Suprapubic skin (tissue), 4 donors: ENCODE measurements around the gene CHST15. TPM values are rescaled to one million over a fixed set of nuclear protein-coding genes. Genes with fewer than 3 reads are reported as not detected.

Experiments used
- DNase-seq, 2 donors: peaks; one replicate each; pipeline ENCODE4 v3.0.0-alpha.2; 2019; ENCODE audit warnings: low spot score in 2 of 2
- H3K27ac ChIP-seq: fragments of 200-600 bp; sonication (generic); one replicate; pipeline ENCODE4 v1.5.1; 2019
- H3K27me3 ChIP-seq: fragments of 200-600 bp; sonication (generic); one replicate; pipeline ENCODE4 v1.5.1; 2019
- H3K36me3 ChIP-seq: fragments of 200-600 bp; sonication (generic); one replicate; pipeline ENCODE4 v1.5.1; 2019
- H3K4me1 ChIP-seq: fragments of 200-600 bp; sonication (generic); one replicate; pipeline ENCODE4 v1.5.1; 2019
- H3K4me3 ChIP-seq: fragments of 200-600 bp; sonication (generic); one replicate; pipeline ENCODE4 v1.5.1; 2019; ENCODE audit warnings: mild to moderate bottlenecking
- H3K9me3 ChIP-seq: fragments of 200-600 bp; sonication (generic); one replicate; pipeline ENCODE4 v1.5.1; 2019
- CTCF ChIP-seq, 2 donors: fragments of 200-600 bp in 1 of 2; fragments of 450-650 bp in 1 of 2; sonication (generic) in 1 of 2; IDR thresholded peaks; one replicate each; pipeline ENCODE4 v1.5.1; 2016 to 2019; ENCODE audit warnings: antibody characterized with exemption in 2 of 2, mild to moderate bottlenecking in 1 of 2, moderate library complexity in 1 of 2
- EP300 ChIP-seq: sonication (generic); formaldehyde crosslinking; IDR thresholded peaks from one replicate; pipeline ENCODE4 v1.6.1; 2017; ENCODE audit warnings: antibody characterized with exemption
- POLR2A ChIP-seq, 2 donors: fragments of 450-650 bp; IDR thresholded peaks; one replicate each; pipeline ENCODE4 v1.6.1; 2017; ENCODE audit warnings: antibody characterized with exemption in 2 of 2, mild to moderate bottlenecking in 2 of 2, moderate library complexity in 2 of 2
- POLR2AphosphoS5 ChIP-seq, 3 donors: sonication (generic); formaldehyde crosslinking; IDR thresholded peaks; one replicate each; pipeline ENCODE4 v1.6.1; 2017; ENCODE audit warnings: antibody characterized with exemption in 3 of 3
- WGBS: methylation state at CpG from one replicate; pipeline ENCODE4 v1.1.5; 2018; 5-methylcytosine and 5-hydroxymethylcytosine counted together
- total RNA-seq, 4 donors: library from RNA; depleted of rRNA; stranded (reverse); fragments of >200 nt; gene quantifications; one replicate each; pipeline ENCODE4 v1.1.0, GENCODE V29; 2016

CHST15 gene
- total RNA-seq, 4 donors from 2014 or later: 20.6 to 59.1 (median 22.8) TPM

- Histone ChIP-seq H3K9me3 (no peaks in the 10 kb centered on the region), H3K4me1 (peaks cover 12% of the 10 kb centered on the region), H3K36me3 (no peaks in the 10 kb centered on the region), H3K27me3 (no peaks in the 10 kb centered on the region), H3K27ac (no peak overlapping the region), H3K4me3 (no peak overlapping the region)
- TF ChIP-seq CTCF (IDR thresholded peaks at IDR 0.05): no peak
- no peak for TF ChIP-seq EP300
- no peak for TF ChIP-seq POLR2A (IDR thresholded peaks at IDR 0.05)
- no peak for TF ChIP-seq POLR2AphosphoS5 (IDR thresholded peaks at IDR 0.05)
- no peak for DNase-seq
- WGBS: 79% methylated on average over 9 of the region's 9 CpGs
These were observed 13.5 kb downstream of the CHST15 start for GRCh38 chr10:124079864-124080263.

- no peaks in the 10 kb centered on the region for H3K9me3 ChIP-seq
- no peak overlapping the region for H3K4me3 ChIP-seq
- H3K27ac ChIP-seq: no peak overlapping the region
- no peaks in the 10 kb centered on the region for H3K27me3 ChIP-seq
- DNase-seq: no peak
- peaks cover 15% of the 10 kb centered on the region for H3K4me1 ChIP-seq
- H3K36me3 ChIP-seq: no peaks in the 10 kb centered on the region
- no peak for TF ChIP-seq CTCF (IDR thresholded peaks at IDR 0.05)
- TF ChIP-seq POLR2A (IDR thresholded peaks at IDR 0.05): no peak
- TF ChIP-seq EP300: no peak
- no peak for TF ChIP-seq POLR2AphosphoS5 (IDR thresholded peaks at IDR 0.05)
These were observed 14.7 kb downstream of the CHST15 start for GRCh38 chr10:124078714-124079113.

- 73% methylated on average over 4 of the region's 4 CpGs for WGBS
- H3K27ac ChIP-seq: no peak overlapping the region
- H3K9me3 ChIP-seq: no peaks in the 10 kb centered on the region
- H3K4me1 ChIP-seq: peaks cover 15% of the 10 kb centered on the region
- no peak for DNase-seq
- H3K4me3 ChIP-seq: no peak overlapping the region
- TF ChIP-seq CTCF (IDR thresholded peaks at IDR 0.05): no peak
- no peak for TF ChIP-seq EP300
- TF ChIP-seq POLR2A (IDR thresholded peaks at IDR 0.05): no peak
- no peak for TF ChIP-seq POLR2AphosphoS5 (IDR thresholded peaks at IDR 0.05)
- H3K36me3 ChIP-seq: no peaks in the 10 kb centered on the region
- no peaks in the 10 kb centered on the region for H3K27me3 ChIP-seq
These were observed 15.4 kb downstream of the CHST15 start for GRCh38 chr10:124078028-124078427.

- no peak for DNase-seq
- no peak for TF ChIP-seq CTCF (IDR thresholded peaks at IDR 0.05)
- no peak for TF ChIP-seq POLR2AphosphoS5 (IDR thresholded peaks at IDR 0.05)
- no peaks in the 10 kb centered on the region for H3K9me3 ChIP-seq
- H3K27me3 ChIP-seq: no peaks in the 10 kb centered on the region
- H3K4me3 ChIP-seq: no peak overlapping the region
- H3K27ac ChIP-seq: no peak overlapping the region
- 88% methylated on average over 12 of the region's 12 CpGs for WGBS
- H3K4me1 ChIP-seq: peaks cover 15% of the 10 kb centered on the region
- no peaks in the 10 kb centered on the region for H3K36me3 ChIP-seq
These were observed 16.0 kb downstream of the CHST15 start for GRCh38 chr10:124077208-124077993.

- WGBS: 74% methylated on average over 9 of the region's 9 CpGs
- Histone ChIP-seq H3K4me1 (peaks cover 15% of the 10 kb centered on the region), H3K9me3 (no peaks in the 10 kb centered on the region), H3K36me3 (no peaks in the 10 kb centered on the region), H3K27ac (no peak overlapping the region), H3K4me3 (no peak overlapping the region), H3K27me3 (no peaks in the 10 kb centered on the region)
- no peak for DNase-seq
- TF ChIP-seq POLR2A (IDR thresholded peaks at IDR 0.05): no peak
- TF ChIP-seq POLR2AphosphoS5 (IDR thresholded peaks at IDR 0.05): no peak
- no peak for TF ChIP-seq EP300
- TF ChIP-seq CTCF (IDR thresholded peaks at IDR 0.05): no peak
These were observed 17.2 kb downstream of the CHST15 start for GRCh38 chr10:124076148-124076733.
